HG03439 (cell line): ENCODE results near the gene TDRD10.

ENCODE experiments used
- ATAC-seq: cut with Tn5 transposase; IDR thresholded peaks from one replicate; pipeline ENCODE4 v1.9.1; 2021; ENCODE audit warnings: mild to moderate bottlenecking, moderate library complexity; ENCODE audit not compliant: unreplicated experiment

Gene TDRD10

GRCh38 chr1:154502066-154502743 lies at the start of gene TDRD10, which contains the start of gene SHE:
Gene TDRD10 (plus strand): TSS chr1:154502219. CDS start chr1:154506904, 4,685 bp downstream.
Gene SHE (minus strand): TSS chr1:154502412. CDS start chr1:154502026, 386 bp downstream.
- ATAC-seq, result no peak

GRCh38 chr1:154453161-154453560 lies 48.9 kb upstream of the TDRD10 start:
- ATAC-seq, result no peak

- no peak for ATAC-seq
These were observed 48.3 kb upstream of the TDRD10 start for GRCh38 chr1:154453574-154454352.

GRCh38 chr1:154454386-154455120 lies 47.5 kb upstream of the TDRD10 start:
- no peak for ATAC-seq

GRCh38 chr1:154456631-154457030 lies 45.4 kb upstream of the TDRD10 start:
- no peak for ATAC-seq

- ATAC-seq, result no peak
These were observed 42.9 kb upstream of the TDRD10 start for GRCh38 chr1:154459080-154459479.

GRCh38 chr1:154460695-154461260 lies 41.2 kb upstream of the TDRD10 start:
- no peak for ATAC-seq

GRCh38 chr1:154463512-154463990 lies 38.5 kb upstream of the TDRD10 start:
- no peak for ATAC-seq

- no peak for ATAC-seq
These were observed 36.3 kb upstream of the TDRD10 start for GRCh38 chr1:154465621-154466195.

- no peak for ATAC-seq
These were observed 35.8 kb upstream of the TDRD10 start for GRCh38 chr1:154466206-154466605.

- no peak for ATAC-seq
These were observed 35.0 kb upstream of the TDRD10 start for GRCh38 chr1:154466921-154467417.

- no peak for ATAC-seq
These were observed 34.5 kb upstream of the TDRD10 start for GRCh38 chr1:154467434-154468102.

GRCh38 chr1:154468535-154469250 lies 33.3 kb upstream of the TDRD10 start:
- no peak for ATAC-seq

- ATAC-seq, result no peak
These were observed 32.0 kb upstream of the TDRD10 start for GRCh38 chr1:154469844-154470560.

- no peak for ATAC-seq
These were observed 30.7 kb upstream of the TDRD10 start for GRCh38 chr1:154471304-154471703.

- ATAC-seq, result no peak
These were observed 27.2 kb upstream of the TDRD10 start for GRCh38 chr1:154474802-154475201.

GRCh38 chr1:154476791-154477190 lies 25.2 kb upstream of the TDRD10 start:
- ATAC-seq, result no peak

GRCh38 chr1:154478013-154478412 lies 24.0 kb upstream of the TDRD10 start:
- ATAC-seq, result no peak

GRCh38 chr1:154478639-154479038 lies 23.4 kb upstream of the TDRD10 start:
- ATAC-seq, result no peak
